HG02840 (cell line): ENCODE measurements around the gene AGBL1.

Source experiments
- ATAC-seq: cut with Tn5 transposase; IDR thresholded peaks from one replicate; pipeline ENCODE4 v1.9.1; 2021; ENCODE audit warnings: mild to moderate bottlenecking, moderate library complexity, moderate number of reproducible peaks; ENCODE audit not compliant: unreplicated experiment, low FRiP score

The AGBL1 gene

GRCh38 chr15:86620157-86620556 is 540.5 kb downstream of the AGBL1 start:
- ATAC-seq: no peak

GRCh38 chr15:86620641-86621349 is 541.1 kb downstream of the AGBL1 start:
- ATAC-seq: no peak

GRCh38 chr15:86623236-86623635 is 543.6 kb downstream of the AGBL1 start:
- no peak for ATAC-seq

GRCh38 chr15:86624261-86625036 is 544.8 kb downstream of the AGBL1 start:
- no peak for ATAC-seq

- ATAC-seq: no peak
Observed at GRCh38 chr15:86629409-86630356, 550.0 kb downstream of the AGBL1 start.

GRCh38 chr15:86630946-86631345 is 551.3 kb downstream of the AGBL1 start:
- ATAC-seq: no peak

GRCh38 chr15:86634146-86634545 is 554.5 kb downstream of the AGBL1 start:
- ATAC-seq: no peak

GRCh38 chr15:86634992-86635638 is 555.4 kb downstream of the AGBL1 start:
- no peak for ATAC-seq

- ATAC-seq: no peak
Observed at GRCh38 chr15:86644339-86644738, 564.7 kb downstream of the AGBL1 start.

- ATAC-seq: no peak
Observed at GRCh38 chr15:86645925-86646500, 566.3 kb downstream of the AGBL1 start.

GRCh38 chr15:86647810-86648440 is 568.3 kb downstream of the AGBL1 start:
- no peak for ATAC-seq

- no peak for ATAC-seq
Observed at GRCh38 chr15:86649277-86649676, 569.6 kb downstream of the AGBL1 start.

GRCh38 chr15:86650094-86650493 is 570.4 kb downstream of the AGBL1 start:
- ATAC-seq: no peak

GRCh38 chr15:86653344-86654197 is 573.9 kb downstream of the AGBL1 start:
- ATAC-seq: no peak

- ATAC-seq: no peak
Observed at GRCh38 chr15:86654501-86654900, 574.8 kb downstream of the AGBL1 start.

GRCh38 chr15:86657305-86657704 is 577.6 kb downstream of the AGBL1 start:
- no peak for ATAC-seq

GRCh38 chr15:86659724-86660411 is 580.2 kb downstream of the AGBL1 start:
- ATAC-seq: no peak

- no peak for ATAC-seq
Observed at GRCh38 chr15:86661580-86661979, 581.9 kb downstream of the AGBL1 start.
